Kidney tubule cell (primary cell): Measurements from ENCODE around the gene FAH.

Experiments used
- DNase-seq: peaks from one replicate; pipeline ENCODE4 v3.0.0-alpha.2; 2018; ENCODE audit warnings: low spot score

The FAH gene

DNA sequence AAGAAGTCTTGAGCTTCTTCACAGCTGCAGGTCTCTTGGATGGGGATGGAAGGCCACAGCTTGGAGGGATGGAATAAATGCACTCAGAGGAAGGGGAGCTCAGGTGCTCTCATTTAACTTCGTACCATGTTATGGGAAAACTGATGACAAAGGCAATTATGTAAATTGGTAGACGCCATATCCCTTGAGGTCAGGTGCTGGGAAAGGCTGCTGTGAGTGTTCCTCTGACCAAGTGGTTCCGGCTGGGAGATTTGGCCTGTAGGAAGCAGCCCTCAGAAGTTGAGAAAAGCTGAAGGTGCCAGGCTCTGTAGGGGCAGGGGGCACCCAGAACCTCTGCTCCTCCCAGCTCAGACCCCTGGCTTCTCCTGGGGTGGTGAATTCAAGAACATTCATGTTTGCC lies 47.1 kb downstream of the FAH start:
- no peak for DNase-seq

- no peak for DNase-seq
Observed at GRCh38 chr15:80201256-80202015, 48.6 kb downstream of the FAH start.

DNA sequence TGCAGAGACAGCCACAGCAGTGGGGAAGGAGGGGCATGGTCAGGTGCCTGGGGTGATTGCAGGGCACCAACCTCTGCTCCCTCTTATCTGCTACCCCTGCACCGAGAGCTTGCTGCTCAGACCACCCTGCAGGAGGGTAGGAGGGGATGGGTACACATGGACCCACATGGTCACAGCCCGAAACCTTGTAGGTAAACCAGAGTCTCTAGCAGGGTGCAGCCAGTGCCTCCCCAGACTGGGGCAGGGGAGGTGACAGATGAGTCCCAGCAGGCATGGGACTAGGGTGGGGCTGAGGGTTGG lies 49.2 kb downstream of the FAH start:
- DNase-seq: no peak

- DNase-seq: peak; percentile 4
Observed at GRCh38 chr15:80202641-80203360, 50.0 kb downstream of the FAH start.

GRCh38 chr15:80203361-80203885 lies 50.6 kb downstream of the FAH start:
- DNase-seq: peak; percentile 17

- no peak for DNase-seq
Observed at GRCh38 chr15:80204231-80204630, 51.4 kb downstream of the FAH start.

DNA sequence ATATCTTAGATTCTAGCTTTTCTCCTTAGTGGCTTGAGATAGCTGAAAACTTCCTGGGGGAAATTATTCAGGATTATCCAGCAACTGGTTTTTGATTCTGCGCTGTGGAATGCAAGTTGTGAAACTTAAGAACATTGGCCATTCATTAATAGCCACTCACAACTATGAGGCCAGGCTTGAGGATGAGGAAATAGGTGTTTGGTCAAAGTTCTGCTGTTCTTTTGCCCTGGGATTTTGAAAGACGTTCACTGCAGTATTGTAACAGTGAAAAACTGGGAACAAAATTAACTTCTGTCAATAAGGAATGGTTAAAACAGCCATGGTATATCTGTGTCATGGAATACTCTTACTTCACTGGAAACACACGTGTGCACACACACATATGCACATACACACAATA lies 55.1 kb downstream of the FAH start:
- DNase-seq: peak; percentile 62

GRCh38 chr15:80208758-80209734 lies 56.2 kb downstream of the FAH start:
- DNase-seq: no peak

DNA sequence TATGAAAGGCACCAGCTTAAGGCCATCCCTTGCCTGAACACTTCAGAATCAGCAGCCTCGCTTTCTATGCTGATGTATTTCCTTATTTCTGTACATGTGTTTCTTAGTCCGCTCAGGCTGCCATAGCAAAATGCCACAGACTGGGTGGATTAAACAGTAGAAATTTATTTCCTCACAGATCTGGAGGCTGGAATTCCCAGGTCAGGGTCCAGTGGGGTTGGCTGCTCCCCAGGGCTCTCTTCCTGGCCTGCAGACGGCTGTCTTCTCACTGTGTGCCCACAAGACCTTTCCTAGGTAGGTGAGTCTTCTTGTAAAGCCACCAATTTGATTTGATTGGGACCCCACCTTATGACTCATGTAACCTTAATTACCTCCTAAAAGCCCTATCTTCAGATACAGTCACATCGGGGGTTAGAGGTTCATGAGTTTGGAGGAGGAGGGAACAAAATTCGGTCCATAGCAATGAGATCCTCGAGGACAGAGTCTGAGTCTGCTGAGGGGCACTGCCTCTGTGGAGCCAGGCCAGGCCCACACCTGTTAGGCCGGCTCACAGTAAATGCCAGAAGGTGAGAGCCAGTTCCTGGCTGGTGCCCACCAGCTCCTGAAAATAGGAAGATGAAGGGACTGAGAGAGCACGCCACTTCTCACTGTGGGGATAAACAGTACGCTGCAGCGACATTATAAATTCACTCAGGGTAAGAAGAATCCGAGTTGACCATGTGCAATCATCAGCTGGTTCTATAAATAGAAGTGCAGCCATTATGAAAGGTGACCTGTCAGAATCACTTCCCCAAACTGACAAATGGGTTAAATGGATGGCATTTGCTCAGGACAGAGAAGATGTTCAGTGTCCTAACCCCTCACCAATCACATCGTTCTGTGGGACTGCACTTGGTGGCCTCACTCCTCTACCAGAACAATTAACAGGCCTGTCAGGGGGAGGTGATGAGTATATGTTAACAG lies 58.1 kb downstream of the FAH start:
- DNase-seq: peak; percentile 42

GRCh38 chr15:80211976-80212375 lies 59.2 kb downstream of the FAH start:
- DNase-seq: no peak

DNA sequence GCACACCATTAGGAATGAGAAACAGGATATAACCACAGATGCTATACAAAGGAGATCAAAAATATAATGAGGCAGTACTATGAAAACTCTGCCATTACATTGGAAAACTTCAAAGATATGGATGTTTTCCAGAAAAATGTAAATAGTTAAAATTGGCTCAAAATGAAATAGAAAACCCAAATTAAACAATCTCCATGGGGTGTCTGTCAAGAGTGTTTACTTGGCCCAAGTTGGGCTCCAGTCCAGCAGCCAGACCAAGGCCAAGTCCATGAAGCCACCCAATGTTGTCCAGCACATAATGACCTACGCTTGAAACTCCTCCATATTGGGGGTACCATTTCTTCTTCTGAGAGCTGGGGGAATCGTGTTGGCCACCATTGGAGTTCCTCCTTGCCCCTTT lies 62.1 kb downstream of the FAH start:
- no peak for DNase-seq

GRCh38 chr15:80216141-80216540 lies 63.3 kb downstream of the FAH start:
- no peak for DNase-seq

- DNase-seq: no peak
Observed at GRCh38 chr15:80216911-80217310, 64.1 kb downstream of the FAH start.

DNA sequence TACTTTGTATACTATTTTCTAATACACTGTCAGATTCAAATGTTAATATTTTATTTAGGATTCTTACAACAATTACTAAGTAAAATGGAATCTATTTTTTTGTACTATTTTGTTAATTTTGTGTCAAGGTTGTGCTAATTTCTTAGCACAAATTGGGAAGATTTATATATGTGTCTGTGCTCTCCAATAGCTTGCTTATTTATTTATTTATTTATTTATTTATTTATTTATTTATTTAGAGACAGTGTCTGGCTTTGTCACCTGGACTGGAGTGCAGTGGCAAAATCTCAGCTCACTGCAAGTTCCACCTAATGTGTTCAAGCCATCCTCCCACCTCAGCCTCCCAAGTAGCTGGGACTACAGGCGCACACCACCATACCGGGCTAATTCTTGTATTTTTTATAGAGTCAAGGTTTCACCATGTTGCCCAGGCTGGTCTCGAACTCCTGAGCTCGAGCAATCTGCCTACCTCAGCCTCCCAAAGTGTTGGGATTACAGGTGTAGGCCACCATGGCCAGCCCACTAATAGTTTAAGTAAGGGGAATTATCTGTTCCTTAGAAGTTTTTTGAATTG lies 64.6 kb downstream of the FAH start:
- no peak for DNase-seq

GRCh38 chr15:80219955-80220354 lies 67.2 kb downstream of the FAH start:
- DNase-seq: no peak

GRCh38 chr15:80228959-80229610 lies 76.3 kb downstream of the FAH start:
- DNase-seq: peak; percentile 79

DNA sequence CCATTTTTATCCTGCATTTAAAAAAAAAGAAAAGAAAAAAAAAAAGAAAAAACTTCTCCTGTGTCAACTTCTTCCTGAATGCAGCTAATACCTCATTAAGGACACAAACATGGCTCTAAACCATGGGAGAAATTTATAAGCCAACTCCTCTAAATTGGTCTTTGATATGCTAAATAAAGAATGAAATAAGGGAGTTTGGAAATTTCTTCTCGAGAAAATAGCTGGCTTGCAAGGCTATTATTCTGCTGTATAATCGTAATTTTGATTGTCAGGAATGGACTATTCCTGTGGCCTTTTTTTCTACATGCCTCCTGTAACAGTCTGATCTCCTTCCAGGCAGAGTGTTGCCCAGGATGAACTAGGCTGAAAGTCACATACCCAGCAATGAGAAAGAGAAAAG lies 78.6 kb downstream of the FAH start:
- DNase-seq: no peak

DNA sequence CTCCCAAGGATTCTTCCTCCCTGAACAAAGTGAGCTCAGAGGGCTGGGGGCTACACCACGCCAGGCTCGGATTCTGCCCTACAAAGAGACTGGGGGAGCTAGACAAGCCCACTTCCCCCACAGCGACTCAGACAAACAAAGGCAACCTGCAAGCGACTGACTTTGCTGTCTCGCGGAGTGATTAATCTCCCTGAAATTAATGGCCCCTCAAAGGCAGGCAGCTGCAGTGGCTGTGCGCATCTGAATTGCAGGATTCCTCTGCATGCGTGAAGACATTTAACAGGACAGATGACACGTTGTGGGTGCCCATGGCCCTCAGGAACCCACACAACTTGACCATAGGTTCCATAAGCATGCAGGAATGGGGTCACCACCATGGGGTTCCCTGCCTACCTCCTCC lies 80.8 kb downstream of the FAH start:
- no peak for DNase-seq

- DNase-seq: peak; percentile 37
Observed at GRCh38 chr15:80234883-80235282, 82.1 kb downstream of the FAH start.
